ENCODE measurements around the gene APOE. TPM values are rescaled to one million over a fixed set of nuclear protein-coding genes. Genes with fewer than 3 reads are reported as not detected.
A peak's percentile ranks its signal among the peaks of the same experiment; 100 is the strongest.

Gene APOE
- total and polyA plus RNA-seq, 2 of the 13 experiments (the other 11 are each of a cell fraction or from before 2014, with no cell fraction given), result 1,328 to 1,470 TPM

GRCh38 chr19:44905437-44906160 lies at the start of gene APOE (continued):
- TF ChIP-seq SOX13 (IDR thresholded peaks at IDR 0.05), result no peak
- TF ChIP-seq SOX13 (CRISPR knock-in tag; conservative IDR thresholded peaks at IDR 0.05 in 1 of 2, IDR thresholded peaks at IDR 0.05 in 1 of 2), result peak in 1 of 2 experiments; percentile 16; a peak in 1 of 4 replicates
- TF ChIP-seq HOXA9 (CRISPR knock-in tag; IDR thresholded peaks at IDR 0.05; ENCODE audit: borderline replicate concordance), result no peak
- TF ChIP-seq PLSCR1 (CRISPR knock-in tag; IDR thresholded peaks at IDR 0.05; ENCODE audit: borderline replicate concordance), result no peak
- no peak for TF ChIP-seq CREBL2 (CRISPR knock-in tag; IDR thresholded peaks at IDR 0.05; ENCODE audit: borderline replicate concordance)
- peak; percentile 45; the same call in 1 of the 2 replicates for TF ChIP-seq SMYD3 (CRISPR knock-in tag; IDR thresholded peaks at IDR 0.05)
- peak; percentile 36; the same call in 1 of the 2 replicates for TF ChIP-seq IRF2 (CRISPR knock-in tag; IDR thresholded peaks at IDR 0.05)
- no peak for TF ChIP-seq ZBTB14 (CRISPR knock-in tag; IDR thresholded peaks at IDR 0.05)
- TF ChIP-seq ZNF432 (CRISPR knock-in tag; IDR thresholded peaks at IDR 0.05; ENCODE audit: borderline replicate concordance), result no peak
- TF ChIP-seq ZNF800 (CRISPR knock-in tag; IDR thresholded peaks at IDR 0.05), result peak; percentile 24; the same call in 1 of the 2 replicates
- no peak for TF ChIP-seq ARID5B (CRISPR knock-in tag; IDR thresholded peaks at IDR 0.05)
- TF ChIP-seq TMF1 (CRISPR knock-in tag; IDR thresholded peaks at IDR 0.05; ENCODE audit: low read depth), result peak; percentile 72; the same call in 1 of the 2 replicates
- TF ChIP-seq CC2D1A (CRISPR knock-in tag; IDR thresholded peaks at IDR 0.05), result no peak
- peak; percentile 60 for TF ChIP-seq TAF1 (CRISPR knock-in tag; IDR thresholded peaks at IDR 0.05)
- peak; percentile 80 for TF ChIP-seq RBFOX2 (IDR thresholded peaks at IDR 0.05; ENCODE audit: low read depth, low read length)
- peak; percentile 84 for TF ChIP-seq DR1 (CRISPR knock-in tag; IDR thresholded peaks at IDR 0.05)
- TF ChIP-seq KDM3A (CRISPR knock-in tag; IDR thresholded peaks at IDR 0.05; ENCODE audit: low read depth), result no peak
- TF ChIP-seq MAFG (CRISPR knock-in tag; IDR thresholded peaks at IDR 0.05), result no peak
- TF ChIP-seq TOPORS (CRISPR knock-in tag; IDR thresholded peaks at IDR 0.05), result 0 out of 2 replicates have a peak, but pooled peaks have one; percentile 37
- TF ChIP-seq DPF2 (CRISPR knock-in tag; IDR thresholded peaks at IDR 0.05; ENCODE audit: borderline replicate concordance, low read depth), result peak; percentile 63; the same call in 1 of the 2 replicates
- TF ChIP-seq POLR2AphosphoS2 (IDR thresholded peaks at IDR 0.05; ENCODE audit: low read depth, low read length), result no peak
- no peak for TF ChIP-seq STAT5B (CRISPR knock-in tag; IDR thresholded peaks at IDR 0.05)

Data from HepG2 (cell line).